Hematopoietic multipotent progenitor cell treated with erythropoietin and hydrocortisone succinate and interleukin-3 and kit ligand, for 17 days (in vitro differentiated cells): ENCODE data around the gene TXNDC17.
"Not testable (repeated sequence)": the region's sequence is repeated elsewhere in the genome, so short reads cannot be mapped to it uniquely, and the experiment has no call there.

ENCODE experiments used
- DNase-seq: peaks from one replicate; pipeline ENCODE4 v3.0.0-alpha.2; 2015; ENCODE audit warnings: low spot score

TXNDC17 gene

DNA sequence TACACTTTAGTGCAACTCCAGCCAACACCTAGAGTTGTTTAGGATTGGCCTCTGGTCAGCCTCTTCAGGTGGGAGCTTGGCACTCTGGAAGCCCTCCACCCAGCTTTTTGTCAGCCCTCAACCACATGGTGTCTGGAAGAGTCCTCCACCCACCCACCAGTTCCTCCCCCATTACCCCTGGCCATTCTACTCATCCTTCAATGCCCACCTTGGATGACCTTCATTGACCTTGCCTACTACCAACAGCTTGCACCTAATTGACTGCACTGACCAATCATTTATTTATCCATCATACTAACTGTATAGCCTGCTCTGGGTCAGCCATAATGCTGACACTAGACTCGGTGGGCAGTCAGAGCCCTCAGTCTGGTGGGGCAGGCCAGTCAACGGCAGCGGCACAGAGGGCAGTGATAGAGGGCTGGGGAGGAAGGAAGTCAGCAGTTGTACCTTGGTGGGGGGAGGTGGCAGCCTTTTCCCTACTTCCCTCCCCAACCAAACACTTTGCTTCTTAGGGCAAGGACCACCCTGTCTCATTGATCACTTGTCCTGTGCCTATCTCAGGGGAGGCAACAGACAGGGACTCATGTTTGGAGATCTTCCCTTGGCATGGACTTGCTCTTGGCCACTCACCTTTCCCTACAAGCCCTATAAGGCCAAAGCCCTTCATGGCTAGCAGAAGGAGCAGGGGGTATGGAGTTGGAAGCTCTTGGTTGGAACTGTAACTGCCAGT, 43.0 kb downstream of the TXNDC17 start:
- no peak for DNase-seq

- no peak for DNase-seq
These were observed 43.6 kb downstream of the TXNDC17 start for GRCh38 chr17:6684460-6684783.

GRCh38 chr17:6684881-6685767, 44.3 kb downstream of the TXNDC17 start:
- DNase-seq = no peak

DNA sequence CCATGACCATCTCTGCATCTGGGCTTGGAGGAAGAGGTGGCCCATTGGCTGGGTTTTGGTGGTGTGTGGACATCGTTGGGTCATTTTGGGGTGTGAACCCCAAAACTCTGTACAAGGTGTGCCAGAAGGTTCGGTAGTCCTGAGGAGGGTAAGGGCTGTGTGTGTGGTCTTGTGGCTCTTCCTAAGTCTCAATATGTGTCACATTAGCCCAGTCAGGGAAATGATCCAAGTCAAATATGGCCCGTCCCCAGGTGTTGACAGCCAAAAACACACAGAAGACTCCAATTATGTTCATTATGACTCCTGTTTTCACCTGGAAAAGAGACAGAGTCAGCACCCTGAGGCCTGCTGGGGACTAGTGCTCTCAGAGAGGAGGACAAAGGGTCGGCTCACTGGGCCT, 45.2 kb downstream of the TXNDC17 start:
- no peak for DNase-seq

DNA sequence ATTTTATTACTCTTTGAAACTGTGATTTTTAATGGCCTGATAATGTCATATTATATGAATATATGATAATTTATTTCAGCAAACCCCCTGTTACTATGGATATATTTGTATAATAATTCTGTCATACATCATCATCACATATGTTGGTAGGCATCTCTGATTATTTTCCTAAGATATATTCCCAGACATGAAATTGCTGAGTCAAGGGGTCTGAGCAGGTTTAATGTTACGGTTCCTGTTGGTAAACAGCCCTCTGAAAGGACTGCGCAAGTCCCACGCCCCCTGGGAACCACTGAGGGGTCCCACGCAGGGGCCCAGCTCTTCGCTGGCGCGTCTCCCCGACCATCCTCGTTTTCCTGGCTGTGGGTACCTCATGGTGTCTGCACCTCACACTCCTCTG, 48.1 kb downstream of the TXNDC17 start:
- DNase-seq = no peak

DNA sequence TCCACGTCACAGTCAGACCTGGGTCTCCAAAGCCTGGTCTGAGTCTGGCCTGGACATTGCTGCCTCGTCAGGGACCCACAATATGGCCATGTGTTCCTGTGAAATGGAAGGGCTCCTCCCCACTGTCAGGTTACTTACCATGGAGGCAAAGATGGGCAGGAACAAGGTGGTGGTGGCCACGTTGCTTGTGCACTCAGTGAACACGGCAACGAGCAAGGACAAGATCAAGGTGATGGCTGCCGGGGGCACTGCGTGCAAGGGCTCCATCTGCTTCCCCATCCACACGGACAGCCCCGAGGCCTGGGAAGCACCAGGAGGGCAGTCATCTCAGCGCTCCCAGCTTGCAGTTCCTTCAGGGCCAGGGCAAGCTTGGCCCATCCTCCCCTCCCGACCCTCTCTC, 49.8 kb downstream of the TXNDC17 start:
- no peak for DNase-seq

DNA sequence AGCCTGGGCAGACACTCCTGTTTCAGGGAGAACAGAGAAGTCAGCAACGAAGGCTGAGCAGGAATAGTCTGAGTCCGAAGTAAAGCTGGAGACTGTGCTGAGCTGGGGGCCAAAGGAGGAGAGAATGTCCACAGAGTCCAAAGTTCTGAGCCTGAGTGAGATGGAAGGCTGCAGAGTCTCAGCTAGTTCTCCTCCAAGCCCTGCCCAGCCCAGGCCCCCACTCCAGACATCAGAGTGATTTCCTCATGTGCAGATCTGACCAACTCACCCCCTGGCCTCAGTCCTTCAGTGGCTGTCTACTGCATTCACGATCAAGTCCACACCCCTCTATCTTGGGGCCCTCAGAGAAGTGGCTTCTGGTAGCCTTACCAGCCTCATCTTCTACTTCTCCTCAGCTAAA, 50.7 kb downstream of the TXNDC17 start:
- no peak for DNase-seq

GRCh38 chr17:6691958-6692357, 51.1 kb downstream of the TXNDC17 start:
- not testable (repeated sequence) for DNase-seq
